MCF 10A (cell line): ENCODE results near the gene OPALIN. TPM values are rescaled to one million over a fixed set of nuclear protein-coding genes. Genes with fewer than 3 reads are reported as not detected.
A peak's percentile ranks its signal among the peaks of the same experiment; 100 is the strongest.

Experiments
- BruUV-seq: library from RNA; stranded (reverse); fragments of 400-500 nt; replicated peaks from 2 replicates; lab custom pipeline; 2021; lab: Mats Ljungman, UMichigan
- CTCF ChIA-PET: fragments of 300-600 bp; sonication (Branson Sonifier 250); formaldehyde crosslinking; extraction: SDS; loops from one replicate; lab custom pipeline; 2021; ENCODE audit warnings: antibody characterized with exemption, inconsistent platforms; lab: Yijun Ruan, JAX
- POLR2A ChIA-PET: fragments of 300-600, 350-650 bp; sonication (Branson Sonifier 250); formaldehyde crosslinking; extraction: SDS; loops from one replicate; lab custom pipeline; 2020; ENCODE audit warnings: antibody characterized with exemption, inconsistent platforms; lab: Yijun Ruan, JAX
- DNase-seq: peaks from one replicate; pipeline ENCODE4 v3.0.0-alpha.2; 2018; ENCODE audit not compliant: unreplicated experiment
- H3K27ac Mint-ChIP-seq: one replicate; pipeline ENCODE4 v1.8.0; 2022; ENCODE audit warnings: mild to moderate bottlenecking, low read depth, mixed read lengths; ENCODE audit not compliant: unreplicated experiment
- H3K27me3 Mint-ChIP-seq: one replicate; pipeline ENCODE4 v1.8.0; 2022; ENCODE audit warnings: mixed read lengths; ENCODE audit not compliant: insufficient read depth, unreplicated experiment
- H3K36me3 Mint-ChIP-seq: one replicate; pipeline ENCODE4 v1.8.0; 2022; ENCODE audit warnings: mild to moderate bottlenecking, moderate library complexity, mixed read lengths; ENCODE audit not compliant: insufficient read depth, unreplicated experiment
- H3K4me1 Mint-ChIP-seq: one replicate; pipeline ENCODE4 v1.8.0; 2022; ENCODE audit warnings: mixed read lengths; ENCODE audit not compliant: insufficient read depth, unreplicated experiment
- H3K4me3 Mint-ChIP-seq: one replicate; pipeline ENCODE4 v1.8.0; 2022; ENCODE audit warnings: mild to moderate bottlenecking, moderate library complexity, mixed read lengths; ENCODE audit not compliant: unreplicated experiment
- H3K9me3 Mint-ChIP-seq: one replicate; pipeline ENCODE4 v1.8.0; 2022; ENCODE audit warnings: mixed read lengths; ENCODE audit not compliant: unreplicated experiment
- CTCF ChIP-seq: fragments of 200-600 bp; IDR thresholded peaks from one replicate; pipeline ENCODE4 v1.8.0; 2022; ENCODE audit warnings: antibody characterized with exemption, mild to moderate bottlenecking; ENCODE audit not compliant: unreplicated experiment
- intact Hi-C: fragments of 100-400 bp; cut with micrococcal nuclease; formaldehyde crosslinking; loops from 2 replicates; pipeline ENCODE4 v1.14.1; 2022
- total RNA-seq: library from RNA; stranded (reverse); gene quantifications from 2 replicates; pipeline ENCODE4 v1.2.3, GENCODE V29; 2022

Gene OPALIN
- total RNA-seq, 1 experiment from 2014 or later = not detected

GRCh38 chr10:96334616-96335526, 23.9 kb downstream of the OPALIN start:
- no peaks in the 10 kb centered on the region for H3K36me3 Mint-ChIP-seq
- no peaks in the 10 kb centered on the region for H3K9me3 Mint-ChIP-seq
- H3K27ac Mint-ChIP-seq = no peak overlapping the region
- intact Hi-C loops = loop anchor here (2.0 kb wide), 1 partner anchor 40 kb away; no protein-coding TSS in a partner anchor
- BruUV-seq = no TSS peak
- TF ChIP-seq CTCF = peak; percentile 53
- peaks cover 59% of the 10 kb centered on the region for H3K27me3 Mint-ChIP-seq
- H3K4me3 Mint-ChIP-seq = no peak overlapping the region
- CTCF ChIA-PET = interaction anchor here (0.6 to 5.0 kb wide), 40 partner anchors 9 to 1746 kb away, joined by 3 to 43 read pairs (median 4); partner anchors contain the start of genes OPALIN and TLL2
- POLR2A ChIA-PET = interaction anchor here (0.6 kb wide), 1 partner anchor 1044 kb away, joined by 3 read pairs; the partner anchor contains the start of gene PDLIM1
- no peaks in the 10 kb centered on the region for H3K4me1 Mint-ChIP-seq
- DNase-seq = peak; percentile 53

GRCh38 chr10:96333101-96333500, 25.7 kb downstream of the OPALIN start:
- ChIA-PET CTCF (interaction anchor here (0.5 to 4.0 kb wide), 5 partner anchors 11 to 425 kb away, joined by 3 to 33 read pairs (median 7); partner anchors contain the start of gene CC2D2B), POLR2A (no interaction called here)
- intact Hi-C loops = no loop called here
- Mint-ChIP-seq H3K4me1 (no peaks in the 10 kb centered on the region), H3K9me3 (no peaks in the 10 kb centered on the region), H3K27me3 (peaks cover 69% of the 10 kb centered on the region), H3K4me3 (no peak overlapping the region), H3K27ac (no peak overlapping the region), H3K36me3 (no peaks in the 10 kb centered on the region)
- TF ChIP-seq CTCF = no peak
- no peak for DNase-seq
- no TSS peak for BruUV-seq

- no peak for TF ChIP-seq CTCF
- no peaks in the 10 kb centered on the region for H3K4me1 Mint-ChIP-seq
- peaks cover 78% of the 10 kb centered on the region for H3K27me3 Mint-ChIP-seq
- no peaks in the 10 kb centered on the region for H3K9me3 Mint-ChIP-seq
- BruUV-seq = no TSS peak
- CTCF ChIA-PET = interaction anchor here (0.9 kb wide), 1 partner anchor 98 kb away, joined by 3 read pairs; no protein-coding TSS in a partner anchor
- H3K27ac Mint-ChIP-seq = no peak overlapping the region
- intact Hi-C loops = no loop called here
- no peak for DNase-seq
- H3K36me3 Mint-ChIP-seq = no peaks in the 10 kb centered on the region
- POLR2A ChIA-PET = interaction anchor here (0.6 kb wide), 1 partner anchor 57 kb away, joined by 3 read pairs; no protein-coding TSS in a partner anchor
- no peak overlapping the region for H3K4me3 Mint-ChIP-seq
Measured at GRCh38 chr10:96327462-96327861, 31.3 kb downstream of the OPALIN start.

- intact Hi-C loops = no loop called here
- Mint-ChIP-seq H3K27me3 (peaks cover 63% of the 10 kb centered on the region), H3K9me3 (no peaks in the 10 kb centered on the region), H3K4me1 (no peaks in the 10 kb centered on the region), H3K27ac (no peak overlapping the region), H3K36me3 (no peaks in the 10 kb centered on the region), H3K4me3 (no peak overlapping the region)
- DNase-seq = no peak
- ChIA-PET POLR2A (no interaction called here), CTCF (interaction anchor here (0.9 to 1.2 kb wide), 3 partner anchors 9 to 13 kb away, joined by 3 to 7 read pairs (median 3); no protein-coding TSS in a partner anchor)
- BruUV-seq = no TSS peak
- TF ChIP-seq CTCF = no peak
Measured at GRCh38 chr10:96325719-96326373, 33.0 kb downstream of the OPALIN start.
